ENCODE results near the gene C2CD4A.

C2CD4A gene

GRCh38 chr15:62104401-62104800 is 37.6 kb downstream of the C2CD4A start:
- no peak for DNase-seq

DNA sequence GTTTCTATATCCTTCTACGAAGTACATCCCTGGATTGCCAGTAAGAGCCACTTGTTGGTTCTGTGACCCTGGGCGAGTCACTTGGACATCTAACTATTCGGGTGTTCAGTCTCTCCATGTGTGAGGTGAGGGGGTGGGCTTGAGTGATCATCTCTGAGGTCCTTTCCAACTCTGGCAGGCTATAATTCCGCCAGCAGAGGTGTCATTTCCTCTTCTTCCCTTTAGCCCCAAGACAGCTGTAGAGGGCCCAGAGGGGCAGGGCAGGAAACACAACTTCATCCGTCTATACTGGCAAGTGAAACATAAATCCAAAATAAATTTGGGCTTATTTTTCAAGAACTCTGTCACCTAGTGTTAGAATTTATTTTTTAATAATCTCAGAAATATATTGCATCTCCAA is 38.1 kb downstream of the C2CD4A start:
- no peak for DNase-seq

DNA sequence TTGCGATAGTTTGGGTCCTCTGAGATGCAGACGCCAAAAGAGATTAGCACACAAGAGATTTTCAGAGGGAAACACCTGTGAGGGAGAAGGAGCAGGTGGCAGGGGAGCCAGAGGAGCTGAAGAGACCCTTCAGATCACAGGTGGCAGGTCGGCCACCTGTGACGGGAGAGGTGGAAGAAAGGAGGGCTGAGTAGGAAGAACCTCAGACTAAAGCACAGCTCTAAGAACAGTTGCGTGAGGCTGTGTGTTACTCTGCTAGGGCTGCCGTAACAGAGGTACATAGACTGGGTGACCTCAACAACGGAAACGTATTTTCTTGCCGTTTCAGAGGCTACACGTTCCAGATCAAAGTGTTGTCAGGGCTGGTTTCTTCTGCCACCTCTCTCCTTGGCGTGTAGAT is 38.5 kb downstream of the C2CD4A start:
- no peak for DNase-seq

- DNase-seq = no peak
Observed at GRCh38 chr15:62106096-62106495, 39.3 kb downstream of the C2CD4A start.

- DNase-seq = no peak
Observed at GRCh38 chr15:62107571-62108121, 40.9 kb downstream of the C2CD4A start.

- no peak for DNase-seq
Observed at GRCh38 chr15:62108411-62108810, 41.6 kb downstream of the C2CD4A start.

DNA sequence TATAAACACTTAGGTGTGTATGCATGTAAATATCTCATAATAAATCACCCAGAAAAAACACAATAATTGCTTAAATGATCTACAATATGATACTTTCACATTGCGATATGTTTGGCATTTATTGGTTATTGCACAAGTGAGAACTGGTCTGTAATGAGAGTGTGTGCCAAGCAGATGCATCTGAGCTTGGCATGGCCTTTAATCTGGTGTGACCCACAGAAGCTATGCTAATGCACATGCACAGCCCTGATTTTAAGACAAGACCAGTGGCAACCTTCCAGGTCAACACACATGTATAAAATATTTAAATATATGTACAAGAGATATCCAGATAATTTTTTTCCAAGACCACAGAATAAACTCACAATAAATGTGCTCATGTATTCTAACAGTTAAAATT is 42.7 kb downstream of the C2CD4A start:
- DNase-seq = no peak

GRCh38 chr15:62109982-62110851 is 43.4 kb downstream of the C2CD4A start:
- DNase-seq = no peak

- no peak for DNase-seq
Observed at GRCh38 chr15:62112081-62112480, 45.3 kb downstream of the C2CD4A start.

GRCh38 chr15:62112616-62113593 is 46.1 kb downstream of the C2CD4A start:
- DNase-seq = no peak

DNA sequence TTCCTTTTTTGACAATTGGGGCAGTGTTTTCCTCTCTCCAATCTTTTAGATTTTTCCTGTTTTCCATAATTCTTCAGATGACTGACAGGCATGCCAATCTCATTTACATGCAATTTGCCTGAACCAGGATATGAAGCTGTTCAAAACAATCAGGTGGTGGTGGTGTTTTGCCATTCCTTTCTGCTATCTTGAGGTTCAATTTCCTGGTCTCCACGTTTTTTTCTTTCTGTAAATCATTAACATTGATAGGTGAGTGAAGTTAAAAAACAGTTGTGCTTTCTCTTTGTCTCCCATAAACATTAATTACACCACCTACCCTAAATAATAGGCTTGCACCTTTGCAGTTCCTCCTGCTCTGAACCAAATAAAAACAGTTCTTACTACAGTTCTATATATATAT is 49.1 kb downstream of the C2CD4A start:
- no peak for DNase-seq

GRCh38 chr15:62118520-62119226 is 51.9 kb downstream of the C2CD4A start:
- no peak for DNase-seq

DNA sequence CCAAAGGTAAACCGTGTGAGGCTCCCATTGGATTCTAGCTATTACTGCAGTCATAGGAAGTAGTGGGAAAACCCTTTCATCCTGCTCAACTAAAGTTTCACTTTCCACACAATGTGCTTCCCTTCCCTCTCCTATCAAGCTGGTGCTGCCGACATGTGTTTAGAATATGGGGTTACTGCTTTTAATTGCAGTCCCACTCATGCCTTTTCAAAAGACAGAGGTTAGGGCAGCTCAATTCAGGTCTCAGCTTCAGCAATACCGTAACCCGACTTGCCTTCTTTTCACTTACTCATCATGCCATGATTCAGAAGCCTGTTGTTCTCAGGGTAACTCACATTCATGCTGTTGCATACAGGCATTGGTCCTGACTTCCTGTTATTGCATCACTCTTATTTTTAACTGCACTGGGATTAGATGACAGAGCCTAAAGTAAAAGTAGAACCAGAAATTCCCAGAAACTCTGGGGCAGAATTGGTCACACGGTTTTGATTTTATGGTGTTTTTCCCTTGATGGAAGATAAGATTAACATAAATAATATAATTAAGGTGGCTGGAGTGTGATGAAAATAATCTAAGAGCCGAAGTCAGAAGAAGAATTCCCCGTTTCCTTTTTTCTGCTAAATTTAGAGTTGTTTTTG is 52.6 kb downstream of the C2CD4A start:
- no peak for DNase-seq

DNA sequence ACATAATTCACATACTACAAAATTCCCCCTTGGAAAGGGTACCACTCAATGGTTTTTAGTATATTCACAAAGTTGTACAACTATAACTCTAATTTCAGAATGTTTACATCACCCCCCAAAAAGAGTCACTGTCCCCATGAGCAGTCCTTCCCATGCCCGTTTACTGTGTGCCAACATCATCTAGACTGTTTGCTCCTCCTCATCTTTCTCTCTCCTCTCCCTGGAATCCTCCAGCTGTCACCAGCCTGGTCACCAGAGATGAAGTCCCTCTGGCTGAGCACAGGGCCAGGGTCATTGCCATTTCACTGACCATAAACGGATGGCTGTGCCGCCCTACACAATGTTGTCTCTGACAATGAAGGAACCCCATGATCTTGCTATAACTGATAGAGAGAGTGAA is 53.1 kb downstream of the C2CD4A start:
- DNase-seq = no peak
